GM18499 (cell line): ENCODE data around the gene FNBP1L.

Source experiments
- ATAC-seq: cut with Tn5 transposase; IDR thresholded peaks from one replicate; pipeline ENCODE4 v1.9.1; 2021; ENCODE audit warnings: moderate number of reproducible peaks; ENCODE audit not compliant: insufficient read depth, unreplicated experiment

Gene FNBP1L

GRCh38 chr1:93447481-93448291, at the start of gene FNBP1L:
Gene FNBP1L, plus strand, starts transcription at chr1:93448118. Its CDS starts 164 bp downstream, at chr1:93448282.
- ATAC-seq = no peak

GRCh38 chr1:93399781-93400180, 48.1 kb upstream of the FNBP1L start:
- no peak for ATAC-seq

- no peak for ATAC-seq
Measured at GRCh38 chr1:93408203-93408602, 39.7 kb upstream of the FNBP1L start.

- no peak for ATAC-seq
Measured at GRCh38 chr1:93411000-93411399, 36.9 kb upstream of the FNBP1L start.

- no peak for ATAC-seq
Measured at GRCh38 chr1:93414749-93415148, 33.2 kb upstream of the FNBP1L start.

- ATAC-seq = no peak
Measured at GRCh38 chr1:93415296-93415695, 32.6 kb upstream of the FNBP1L start.

- ATAC-seq = no peak
Measured at GRCh38 chr1:93416183-93416582, 31.7 kb upstream of the FNBP1L start.

- ATAC-seq = no peak
Measured at GRCh38 chr1:93419344-93419743, 28.6 kb upstream of the FNBP1L start.

GRCh38 chr1:93420400-93420799, 27.5 kb upstream of the FNBP1L start:
- ATAC-seq = no peak

GRCh38 chr1:93426181-93426580, 21.7 kb upstream of the FNBP1L start:
- ATAC-seq = no peak

GRCh38 chr1:93427656-93428055, 20.3 kb upstream of the FNBP1L start:
- ATAC-seq = no peak

GRCh38 chr1:93433407-93433961, 14.4 kb upstream of the FNBP1L start:
- ATAC-seq = no peak

GRCh38 chr1:93434088-93434487, 13.8 kb upstream of the FNBP1L start:
- ATAC-seq = no peak

GRCh38 chr1:93434987-93435386, 12.9 kb upstream of the FNBP1L start:
- ATAC-seq = no peak

- no peak for ATAC-seq
Measured at GRCh38 chr1:93435443-93435842, 12.5 kb upstream of the FNBP1L start.

- no peak for ATAC-seq
Measured at GRCh38 chr1:93436496-93436895, 11.4 kb upstream of the FNBP1L start.

GRCh38 chr1:93437976-93438605, 9.8 kb upstream of the FNBP1L start:
- no peak for ATAC-seq

- ATAC-seq = no peak
Measured at GRCh38 chr1:93438716-93439115, 9.2 kb upstream of the FNBP1L start.

GRCh38 chr1:93440272-93440671, 7.6 kb upstream of the FNBP1L start:
- no peak for ATAC-seq

- no peak for ATAC-seq
Measured at GRCh38 chr1:93440706-93441105, 7.2 kb upstream of the FNBP1L start.

- ATAC-seq = no peak
Measured at GRCh38 chr1:93441589-93441988, 6.3 kb upstream of the FNBP1L start.
